K562 (cell line): ENCODE data around the gene S100A2. TPM values are rescaled to one million over a fixed set of nuclear protein-coding genes. Genes with fewer than 3 reads are reported as not detected.
A peak's percentile ranks its signal among the peaks of the same experiment; 100 is the strongest.

Source experiments
- ATAC-seq: fragments of 200-7000 bp; cut with Tn5 transposase; 3 replicates; pipeline ENCODE4 v1.9.1; 2020; ENCODE audit warnings: moderate library complexity
- BruUV-seq: library from RNA; stranded (reverse); fragments of 400-500 nt; replicated peaks from 2 replicates; lab custom pipeline; 2021; lab: Mats Ljungman, UMichigan
- CTCF ChIA-PET: fragments of 300-600 bp; formaldehyde crosslinking; extraction: SDS; loops from one replicate; lab custom pipeline; 2021; ENCODE audit warnings: low intra/inter-chr PET ratio; lab: Yijun Ruan, JAX
- POLR2A ChIA-PET: fragments of 300-600, 350-650 bp; sonication (Branson Sonifier 250); formaldehyde crosslinking; extraction: SDS; loops from one replicate; lab custom pipeline; 2021; ENCODE audit warnings: antibody characterized with exemption, inconsistent platforms; lab: Yijun Ruan, JAX
- DNase-seq, 4 experiments: peaks; one replicate each; pipeline versions ENCODE4 v3.0.0 to v3.0.0-alpha.2; 2011 to 2018; ENCODE audit warnings: low spot score in 3 of 4, mixed read lengths in 3 of 4; ENCODE audit errors: extremely low read depth in 1 of 4
- FAIRE-seq: peaks from 2 replicates; lab custom pipeline; 2011; peaks lifted over from hg19 to GRCh38; lab: Jason Lieb, UNC
- H2AFZ ChIP-seq: 2 replicates; pipeline ENCODE4 v1.6.0; 2011; ENCODE audit warnings: low read depth, low read length, control low read depth, inconsistent platforms
- H3K27ac ChIP-seq: fragments of 200-600 bp; 3 replicates; pipeline ENCODE4 v1.8.0; 2011; ENCODE audit warnings: low read depth, mild to moderate bottlenecking, control low read depth, inconsistent platforms, low read length, moderate library complexity, mixed read lengths; ENCODE audit errors: extremely low read depth
- H3K27me3 ChIP-seq, 2 experiments: fragments of 300-600 bp in 1 of 2; 2 replicates in 1 of 2; 3 replicates in 1 of 2; pipeline versions ENCODE4 v1.6.0 to v1.8.0; 2011; ENCODE audit warnings: inconsistent platforms in 2 of 2, low read length in 2 of 2, mild to moderate bottlenecking in 1 of 2, mixed read lengths in 1 of 2, moderate library complexity in 1 of 2; ENCODE audit not compliant: control insufficient read depth in 2 of 2, insufficient read depth in 2 of 2
- H3K36me3 ChIP-seq: fragments of 300-600 bp; 3 replicates; pipeline ENCODE4 v1.8.0; 2011; ENCODE audit warnings: mild to moderate bottlenecking, low read length, inconsistent platforms; ENCODE audit not compliant: control insufficient read depth, insufficient read depth
- H3K4me1 ChIP-seq, 2 experiments: fragments of 200-600 bp in 1 of 2; replicated peaks in 1 of 2; 2 replicates in 1 of 2; 3 replicates in 1 of 2; pipeline versions ENCODE4 v1.5.1 to v1.8.0; 2011; ENCODE audit warnings: inconsistent platforms in 2 of 2, low read length in 2 of 2, mild to moderate bottlenecking in 1 of 2, mixed read lengths in 1 of 2, moderate library complexity in 1 of 2; ENCODE audit not compliant: control insufficient read depth in 2 of 2, insufficient read depth in 2 of 2
- H3K4me2 ChIP-seq: 2 replicates; pipeline ENCODE4 v1.6.1; 2011; ENCODE audit warnings: low read length, control low read depth, inconsistent platforms, mixed read lengths; ENCODE audit not compliant: insufficient read depth
- H3K4me3 ChIP-seq: fragments of 200-600 bp; sonication (generic), shearing (Covaris generic); 2 replicates; pipeline ENCODE4 v1.5.1; 2016; ENCODE audit warnings: control low read depth, inconsistent platforms
- H3K79me2 ChIP-seq: fragments of 200-600 bp; 3 replicates; pipeline ENCODE4 v1.8.0; 2011; ENCODE audit warnings: low read length, inconsistent platforms; ENCODE audit not compliant: control insufficient read depth, insufficient read depth
- H3K9ac ChIP-seq, 2 experiments: 2 replicates each; pipeline versions ENCODE4 v1.6.0 to v1.6.1; 2011; ENCODE audit warnings: low read depth in 2 of 2, low read length in 2 of 2, control low read depth in 1 of 2, inconsistent platforms in 1 of 2, mild to moderate bottlenecking in 1 of 2, mixed read lengths in 1 of 2; ENCODE audit not compliant: insufficient read depth in 1 of 2
- H3K9me1 ChIP-seq: one replicate; pipeline ENCODE4 v1.6.0; 2011; ENCODE audit warnings: inconsistent platforms, mild to moderate bottlenecking, low read length, moderate library complexity; ENCODE audit not compliant: control insufficient read depth, insufficient read depth
- H3K9me3 ChIP-seq: replicated peaks from 2 replicates; pipeline ENCODE4 v1.5.1; 2011; ENCODE audit warnings: low read depth, low read length, inconsistent platforms; ENCODE audit not compliant: control insufficient read depth, insufficient read depth
- H4K20me1 ChIP-seq: replicated peaks from 2 replicates; pipeline ENCODE4 v1.6.1; 2011; ENCODE audit warnings: low read length, inconsistent platforms, mixed read lengths; ENCODE audit not compliant: control insufficient read depth, insufficient read depth
- HIVEP1 ChIP-seq: fragments of 250-450 bp; sonication (Bioruptor Pico); IDR thresholded peaks from 2 replicates; pipeline ENCODE4 v1.4.0; 2020; ENCODE audit warnings: mild to moderate bottlenecking
- HNRNPUL1 ChIP-seq: fragments of 200-400 bp; formaldehyde crosslinking; IDR thresholded peaks from 2 replicates; pipeline ENCODE4 v1.6.1; 2017; ENCODE audit warnings: low read length
- MBD2 ChIP-seq: sonication (generic); IDR thresholded peaks from 2 replicates; pipeline ENCODE4 v1.6.1; 2016; ENCODE audit warnings: low read depth, borderline replicate concordance
- NR2C1 ChIP-seq, 2 experiments: fragments of 450-650 bp; IDR thresholded peaks; 2 replicates each; pipeline ENCODE4 v1.6.1; 2017; ENCODE audit warnings: mild to moderate bottlenecking in 2 of 2, antibody characterized with exemption in 1 of 2, inconsistent platforms in 1 of 2, missing compliant biosample characterization in 1 of 2, missing genetic modification characterization in 1 of 2
- TCF7L2 ChIP-seq: fragments of 150-350 bp; IDR thresholded peaks from 2 replicates; pipeline ENCODE4 v1.6.1; 2016; ENCODE audit warnings: low read depth, mild to moderate bottlenecking, low read length, moderate library complexity
- ZFP36 ChIP-seq: fragments of 150-350 bp; IDR thresholded peaks from 2 replicates; pipeline ENCODE4 v1.6.1; 2018; ENCODE audit warnings: low read length, low read depth; ENCODE audit not compliant: partially characterized antibody
- WGBS: fragments of 100-300 bp; shearing (Covaris generic); methylation state at CpG from one replicate; pipeline ENCODE4 v1.1.6; 2016; ENCODE audit warnings: low coverage, mixed read lengths; ENCODE audit not compliant: insufficient coverage; ENCODE audit errors: missing lambda C conversion rate; 5-methylcytosine and 5-hydroxymethylcytosine counted together
- in situ Hi-C: fragments of 300-500 bp; cut with MboI; formaldehyde crosslinking; loops from 4 replicates; pipeline ENCODE4 v1.15.0; 2018; ENCODE audit warnings: inconsistent platforms, mixed read lengths
- intact Hi-C: fragments of 100-400 bp; cut with micrococcal nuclease; formaldehyde crosslinking; loops from 2 replicates; pipeline ENCODE4 v1.14.2; 2022
- polyA plus RNA-seq, 8 experiments: library from polyadenylated mRNA; depleted of rRNA in 4 of 8; stranded (reverse) in 5 of 8; unstranded in 3 of 8; fragments of >200 nt; fragmentation: Nextera tagmentation in 2 of 8; fragmentation: Illumina TruSeq in 1 of 8; extraction: Ambion mirVana in 2 of 8; extraction: Trizol in 1 of 8; gene quantifications; 2 replicates each; pipeline versions ENCODE4 v1.2.1 to v1.2.3, GENCODE V29; 2011 to 2014; ENCODE audit warnings: inconsistent platforms in 1 of 8, missing spikeins in 1 of 8
- total RNA-seq, 7 experiments: library from RNA; depleted of rRNA in 6 of 7; stranded (reverse); fragments of >200 nt in 6 of 7; fragmentation: Illumina TruSeq in 2 of 7; extraction: Trizol in 2 of 7; gene quantifications; 2 replicates each; pipeline versions ENCODE4 v1.2.1 to v1.2.3, GENCODE V29; 2011 to 2021; ENCODE audit warnings: low replicate concordance in 1 of 7

The S100A2 gene
- total and polyA plus RNA-seq, 9 of the 15 experiments (the other 6 are each of a cell fraction or from before 2014, with no cell fraction given) = 0.28 to 0.65 (median 0.44) TPM; not detected in 4

- intact Hi-C loops (no loop called here), in situ Hi-C loops (no loop called here)
- TF ChIP-seq MBD2 (no peak), ZFP36 (peak; percentile 71), NR2C1 (IDR thresholded peaks at IDR 0.05) (no peak), NR2C1 (tag; IDR thresholded peaks at IDR 0.05) (no peak), HIVEP1 (CRISPR knock-in tag) (no peak), HNRNPUL1 (no peak), TCF7L2 (no peak)
- Histone ChIP-seq H3K9me1 (no peaks in the 10 kb centered on the region), H2AFZ (no peak overlapping the region), H3K27me3 (no peaks in the 10 kb centered on the region), H3K36me3 (no peaks in the 10 kb centered on the region), H3K4me3 (no peak overlapping the region), H3K4me1 (peaks cover 0 to 2% of the 10 kb centered on the region in 2 experiments; a peak in 2 of 5 replicates), H3K27ac (no peak overlapping the region), H3K9me3 (no peaks in the 10 kb centered on the region), H3K79me2 (no peaks in the 10 kb centered on the region), H3K9ac (no peak overlapping the region), H4K20me1 (no peaks in the 10 kb centered on the region), H3K4me2 (no peak overlapping the region)
- FAIRE-seq (no peak), ATAC-seq (no peak), DNase-seq (no peak)
- CTCF ChIA-PET = no interaction called here
- POLR2A ChIA-PET = interaction anchor here (1.4 kb wide), 1 partner anchor 12 kb away, joined by 3 read pairs; no protein-coding TSS in a partner anchor
- WGBS = 60% methylated on average over 7 of the region's 7 CpGs
- BruUV-seq = no TSS peak
These were observed 34.2 kb upstream of the S100A2 start for GRCh38 chr1:153599847-153600246.
